HEK293T (cell line): Measurements from ENCODE around the gene ARX.

ENCODE experiments used
- ARNT ChIP-seq: fragments of 450-650 bp; IDR thresholded peaks from 2 replicates; pipeline ENCODE4 v1.6.1; 2017; ENCODE audit warnings: mild to moderate bottlenecking
- ELF4 ChIP-seq: fragments of 450-650 bp; IDR thresholded peaks from 2 replicates; pipeline ENCODE4 v1.6.1; 2017; ENCODE audit warnings: antibody characterized with exemption
- FOXA1 ChIP-seq: fragments of 450-650 bp; IDR thresholded peaks from 2 replicates; pipeline ENCODE4 v1.6.1; 2016; ENCODE audit warnings: mild to moderate bottlenecking
- FOXK2 ChIP-seq: fragments of 450-650 bp; IDR thresholded peaks from 2 replicates; pipeline ENCODE4 v1.6.1; 2016; ENCODE audit warnings: mild to moderate bottlenecking
- FOXM1 ChIP-seq: fragments of 450-650 bp; IDR thresholded peaks from 2 replicates; pipeline ENCODE4 v1.6.1; 2017; ENCODE audit warnings: mild to moderate bottlenecking, borderline replicate concordance
- HDGF ChIP-seq: fragments of 450-650 bp; IDR thresholded peaks from 2 replicates; pipeline ENCODE4 v1.6.1; 2017; ENCODE audit warnings: antibody characterized with exemption, borderline replicate concordance
- L3MBTL2 ChIP-seq: fragments of 450-650 bp; conservative IDR thresholded peaks from 2 replicates; pipeline ENCODE4 v1.6.1; 2016; ENCODE audit warnings: mild to moderate bottlenecking
- LEF1 ChIP-seq: fragments of 450-650 bp; IDR thresholded peaks from 2 replicates; pipeline ENCODE4 v1.6.1; 2017; ENCODE audit warnings: mild to moderate bottlenecking, borderline replicate concordance
- NFRKB ChIP-seq: fragments of 450-650 bp; IDR thresholded peaks from 2 replicates; pipeline ENCODE4 v1.6.1; 2016; ENCODE audit warnings: mild to moderate bottlenecking, moderate library complexity
- PKNOX1 ChIP-seq: fragments of 450-650 bp; IDR thresholded peaks from 2 replicates; pipeline ENCODE4 v1.6.1; 2016
- SP1 ChIP-seq: fragments of 450-650 bp; IDR thresholded peaks from 2 replicates; pipeline ENCODE4 v1.6.1; 2017
- SUZ12 ChIP-seq: fragments of 450-650 bp; IDR thresholded peaks from 2 replicates; pipeline ENCODE4 v1.6.1; 2016; ENCODE audit warnings: mild to moderate bottlenecking
- TARDBP ChIP-seq: fragments of 450-650 bp; IDR thresholded peaks from 2 replicates; pipeline ENCODE4 v1.6.1; 2016
- ZNF384 ChIP-seq: fragments of 450-650 bp; IDR thresholded peaks from 2 replicates; pipeline ENCODE4 v1.6.1; 2016

- TF ChIP-seq FOXM1 (no peak), FOXK2 (no peak), FOXA1 (no peak), HDGF (no peak), LEF1 (no peak), SP1 (no peak), ZNF384 (no peak), PKNOX1 (no peak), NFRKB (no peak), L3MBTL2 (no peak), TARDBP (no peak), ARNT (no peak), SUZ12 (no peak), ELF4 (no peak)
Measured at GRCh38 chrX:25016361-25016671, 551 bp upstream of the ARX start.
